Prostate gland (tissue), 2 donors: ENCODE data around the gene ZRANB3.

Experiments used
- POLR2AphosphoS5 ChIP-seq: sonication (generic); formaldehyde crosslinking; IDR thresholded peaks from one replicate; pipeline ENCODE4 v1.6.1; 2017; ENCODE audit warnings: antibody characterized with exemption
- TF ChIP-seq, protein P1 (sequence below), 4 experiments: fragments of 200-600 bp in 2 of 4; fragments of 450-650 bp in 2 of 4; sonication (generic) in 2 of 4; IDR thresholded peaks; 1 replicate in 3 of 4; 2 replicates in 1 of 4; pipeline ENCODE4 v1.5.1; 2016 to 2019; ENCODE audit warnings: antibody characterized with exemption in 4 of 4, mild to moderate bottlenecking in 2 of 4, moderate library complexity in 2 of 4

DNA sequence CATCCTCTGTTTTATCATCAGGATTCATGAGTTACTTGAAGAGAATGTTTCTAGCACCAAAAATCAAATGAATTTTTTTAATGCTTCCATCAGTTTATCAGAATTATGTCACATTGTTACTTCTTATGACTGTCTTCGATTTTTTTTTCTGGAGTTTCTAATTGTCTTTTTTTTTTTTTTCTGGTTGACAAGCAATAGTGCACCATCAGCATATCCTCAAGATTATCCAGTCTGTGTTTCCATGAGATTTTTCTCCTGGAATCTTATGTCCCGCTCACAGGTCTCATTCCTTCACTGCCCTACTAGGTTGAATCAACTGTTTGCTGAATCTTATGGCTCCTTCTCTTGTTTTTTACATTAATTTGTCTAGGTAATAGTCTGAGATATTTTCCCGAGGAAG lies 16.3 kb upstream of the ZRANB3 start:
- TF ChIP-seq, protein P1, sequence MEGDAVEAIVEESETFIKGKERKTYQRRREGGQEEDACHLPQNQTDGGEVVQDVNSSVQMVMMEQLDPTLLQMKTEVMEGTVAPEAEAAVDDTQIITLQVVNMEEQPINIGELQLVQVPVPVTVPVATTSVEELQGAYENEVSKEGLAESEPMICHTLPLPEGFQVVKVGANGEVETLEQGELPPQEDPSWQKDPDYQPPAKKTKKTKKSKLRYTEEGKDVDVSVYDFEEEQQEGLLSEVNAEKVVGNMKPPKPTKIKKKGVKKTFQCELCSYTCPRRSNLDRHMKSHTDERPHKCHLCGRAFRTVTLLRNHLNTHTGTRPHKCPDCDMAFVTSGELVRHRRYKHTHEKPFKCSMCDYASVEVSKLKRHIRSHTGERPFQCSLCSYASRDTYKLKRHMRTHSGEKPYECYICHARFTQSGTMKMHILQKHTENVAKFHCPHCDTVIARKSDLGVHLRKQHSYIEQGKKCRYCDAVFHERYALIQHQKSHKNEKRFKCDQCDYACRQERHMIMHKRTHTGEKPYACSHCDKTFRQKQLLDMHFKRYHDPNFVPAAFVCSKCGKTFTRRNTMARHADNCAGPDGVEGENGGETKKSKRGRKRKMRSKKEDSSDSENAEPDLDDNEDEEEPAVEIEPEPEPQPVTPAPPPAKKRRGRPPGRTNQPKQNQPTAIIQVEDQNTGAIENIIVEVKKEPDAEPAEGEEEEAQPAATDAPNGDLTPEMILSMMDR (IDR thresholded peaks at IDR 0.05), result no peak
- no peak for TF ChIP-seq POLR2AphosphoS5
